Putamen (tissue), 1 donor: ENCODE data around the gene SH2B2.
"Not testable (repeated sequence)": the region's sequence is repeated elsewhere in the genome, so short reads cannot be mapped to it uniquely, and the experiment has no call there.

Source experiments
- DNase-seq: peaks from one replicate; pipeline ENCODE4 v3.0.0-alpha.2; 2016; ENCODE audit warnings: low spot score

The SH2B2 gene

GRCh38 chr7:102287111-102287980, 678 bp downstream of the SH2B2 start:
- DNase-seq: no peak

DNA sequence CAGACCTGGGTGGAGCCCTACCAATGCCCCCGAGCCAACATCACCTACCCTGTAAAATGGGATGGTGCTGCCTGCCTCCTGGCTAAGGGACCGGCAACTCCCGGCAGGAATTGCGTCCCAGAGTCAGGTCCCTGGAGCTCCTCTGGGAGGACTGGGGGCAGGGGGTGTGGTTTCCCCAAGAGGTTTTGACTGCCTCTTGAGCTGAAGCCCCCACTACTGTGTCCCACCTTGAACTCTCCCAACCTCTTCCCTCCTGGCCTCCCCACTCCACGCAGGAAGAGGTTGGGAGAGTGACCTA, 1.3 kb downstream of the SH2B2 start:
- no peak for DNase-seq

GRCh38 chr7:102288285-102288930, 1.7 kb downstream of the SH2B2 start:
- DNase-seq: no peak

DNA sequence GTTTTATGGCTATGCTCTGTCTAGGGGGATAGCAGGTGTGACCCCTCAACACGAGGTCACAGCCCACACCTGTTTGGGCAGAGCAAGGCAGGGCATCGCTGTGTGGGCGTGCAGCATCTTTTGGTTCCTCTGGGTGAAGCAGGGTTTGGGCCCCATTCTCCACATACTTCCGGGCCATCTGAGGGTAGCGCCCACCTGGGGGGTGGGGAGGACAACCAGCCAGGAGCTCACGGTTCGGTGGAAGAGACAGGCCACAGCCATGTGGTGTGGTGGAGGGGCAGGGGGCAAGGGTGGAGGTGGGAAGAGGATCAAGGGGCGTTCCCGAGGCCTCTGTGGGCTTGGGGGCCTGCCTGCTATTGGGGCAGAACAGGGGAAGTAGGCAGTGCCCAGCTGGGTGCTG, 2.4 kb downstream of the SH2B2 start:
- no peak for DNase-seq

GRCh38 chr7:102291056-102291915, 4.6 kb downstream of the SH2B2 start:
- DNase-seq: no peak

DNA sequence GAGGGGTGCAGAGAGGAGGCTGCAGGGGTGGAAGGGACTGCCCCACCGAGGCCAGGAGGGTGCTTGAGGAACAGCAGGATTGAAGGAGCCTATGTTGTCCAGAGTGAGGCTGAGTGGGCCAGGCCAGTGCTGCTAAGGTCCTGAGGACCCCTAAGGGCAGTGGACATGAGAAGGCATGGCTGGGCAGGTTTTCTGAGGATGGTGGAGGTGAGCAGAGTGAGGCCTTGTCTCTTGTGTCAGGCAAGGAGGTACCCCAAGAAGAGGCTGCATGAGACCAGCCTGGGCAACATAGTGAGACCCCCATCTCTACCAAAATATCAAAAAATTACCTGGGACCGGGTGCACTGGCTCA, 5.2 kb downstream of the SH2B2 start:
- DNase-seq: no peak

- no peak for DNase-seq
Observed at GRCh38 chr7:102292813-102293798, 6.4 kb downstream of the SH2B2 start.

- no peak for DNase-seq
Observed at GRCh38 chr7:102294589-102294988, 7.9 kb downstream of the SH2B2 start.

DNA sequence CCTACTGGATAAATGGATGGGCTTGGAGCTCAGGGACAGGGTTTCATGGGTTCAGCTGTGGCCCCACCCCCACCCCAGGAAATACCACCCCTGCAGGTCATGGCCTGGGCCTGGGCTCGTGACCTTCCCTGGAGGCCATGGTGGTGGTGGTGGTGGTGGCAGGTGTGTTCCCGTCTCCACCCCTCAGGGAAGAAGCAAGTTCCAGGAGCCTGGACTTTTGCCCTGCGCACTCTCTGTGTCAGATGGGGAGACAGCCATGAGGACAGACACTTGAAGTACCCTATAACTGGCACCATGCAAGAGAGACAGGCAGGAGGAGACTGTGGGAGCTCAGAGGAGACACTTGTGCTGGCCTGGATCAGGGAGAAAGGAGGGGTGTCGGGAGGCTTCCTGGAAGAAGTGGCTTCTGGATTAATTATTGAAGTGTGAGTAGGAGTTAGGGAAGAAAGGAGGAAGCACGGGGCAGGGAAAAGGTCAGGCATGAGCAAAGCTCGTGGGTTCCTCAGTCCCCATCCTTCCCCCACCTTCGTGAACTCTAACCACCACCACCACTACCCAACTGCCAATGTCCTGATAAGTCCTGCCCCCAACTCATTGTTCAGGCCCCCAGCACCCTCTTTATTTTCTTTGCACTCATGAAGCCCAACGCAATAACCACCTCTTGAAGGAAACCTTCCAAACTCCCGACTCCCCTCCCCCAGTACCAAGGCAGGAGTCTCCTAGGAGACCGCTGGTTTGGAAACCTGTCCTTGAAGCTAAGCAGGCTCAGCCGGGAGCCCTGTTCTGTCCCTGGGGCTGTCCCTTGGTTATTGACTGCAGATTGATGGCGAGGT, 8.9 kb downstream of the SH2B2 start:
- DNase-seq: no peak

GRCh38 chr7:102296179-102296438, 9.4 kb downstream of the SH2B2 start:
- no peak for DNase-seq

- no peak for DNase-seq
Observed at GRCh38 chr7:102296514-102296913, 9.8 kb downstream of the SH2B2 start.

GRCh38 chr7:102297487-102298218, 11.0 kb downstream of the SH2B2 start:
- no peak for DNase-seq

DNA sequence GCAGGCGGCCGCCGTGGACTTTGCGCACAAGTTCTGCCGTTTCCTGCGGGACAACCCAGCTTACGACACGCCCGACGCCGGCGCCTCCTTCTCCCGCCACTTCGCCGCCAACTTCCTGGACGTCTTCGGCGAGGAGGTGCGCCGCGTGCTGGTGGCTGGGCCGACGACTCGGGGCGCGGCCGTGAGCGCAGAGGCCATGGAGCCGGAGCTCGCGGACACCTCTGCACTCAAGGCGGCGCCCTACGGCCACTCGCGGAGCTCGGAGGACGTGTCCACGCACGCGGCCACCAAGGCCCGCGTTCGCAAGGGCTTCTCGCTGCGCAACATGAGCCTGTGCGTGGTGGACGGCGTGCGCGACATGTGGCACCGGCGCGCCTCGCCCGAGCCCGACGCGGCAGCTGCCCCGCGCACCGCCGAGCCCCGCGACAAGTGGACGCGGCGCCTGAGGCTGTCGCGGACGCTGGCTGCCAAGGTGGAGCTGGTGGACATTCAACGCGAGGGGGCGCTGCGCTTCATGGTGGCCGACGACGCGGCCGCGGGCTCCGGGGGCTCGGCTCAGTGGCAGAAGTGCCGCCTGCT, 14.1 kb downstream of the SH2B2 start:
- DNase-seq: no peak

DNA sequence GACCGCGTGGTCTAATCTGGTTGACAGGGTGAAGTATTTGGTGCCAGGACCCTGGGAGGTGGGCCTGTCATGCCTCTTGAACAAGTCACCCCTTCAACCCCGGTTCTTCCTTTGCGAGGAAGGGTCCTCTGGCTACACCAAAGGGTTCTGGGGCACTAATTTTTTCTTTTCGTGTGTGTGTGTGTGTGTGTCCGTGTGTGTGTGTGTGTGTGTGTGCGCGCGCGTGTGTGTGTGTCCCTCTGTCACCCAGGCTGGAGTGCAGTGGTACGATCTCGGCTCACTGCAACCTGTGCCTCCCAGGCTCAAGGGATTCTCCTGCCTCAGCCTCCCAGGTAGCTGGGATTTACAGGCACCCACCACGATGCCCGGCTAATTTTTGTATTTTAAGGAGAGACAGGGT, 14.7 kb downstream of the SH2B2 start:
- not testable (repeated sequence) for DNase-seq

DNA sequence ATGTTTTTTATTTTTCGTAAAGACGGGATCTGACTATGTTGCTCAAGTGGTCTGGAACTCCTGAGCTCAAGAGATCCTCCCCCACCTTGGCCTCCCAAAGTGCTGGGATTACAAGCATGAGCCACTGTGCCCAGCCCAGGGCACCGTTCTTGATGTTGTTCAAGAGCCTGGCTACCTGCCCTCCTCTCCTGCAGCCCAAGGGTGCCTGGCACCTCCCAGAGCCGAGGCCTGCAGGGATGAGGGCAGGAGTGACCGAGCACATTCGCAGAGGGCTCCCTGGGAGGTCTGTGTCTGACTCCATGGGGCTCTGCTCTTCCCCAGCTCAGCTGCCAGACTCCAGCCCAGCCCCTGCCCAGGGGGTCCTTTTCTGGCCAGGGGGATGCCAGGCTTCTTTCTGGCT, 15.4 kb downstream of the SH2B2 start:
- no peak for DNase-seq

- no peak for DNase-seq
Observed at GRCh38 chr7:102303669-102304422, 17.2 kb downstream of the SH2B2 start.

GRCh38 chr7:102304668-102305067, 18.0 kb downstream of the SH2B2 start:
- no peak for DNase-seq

DNA sequence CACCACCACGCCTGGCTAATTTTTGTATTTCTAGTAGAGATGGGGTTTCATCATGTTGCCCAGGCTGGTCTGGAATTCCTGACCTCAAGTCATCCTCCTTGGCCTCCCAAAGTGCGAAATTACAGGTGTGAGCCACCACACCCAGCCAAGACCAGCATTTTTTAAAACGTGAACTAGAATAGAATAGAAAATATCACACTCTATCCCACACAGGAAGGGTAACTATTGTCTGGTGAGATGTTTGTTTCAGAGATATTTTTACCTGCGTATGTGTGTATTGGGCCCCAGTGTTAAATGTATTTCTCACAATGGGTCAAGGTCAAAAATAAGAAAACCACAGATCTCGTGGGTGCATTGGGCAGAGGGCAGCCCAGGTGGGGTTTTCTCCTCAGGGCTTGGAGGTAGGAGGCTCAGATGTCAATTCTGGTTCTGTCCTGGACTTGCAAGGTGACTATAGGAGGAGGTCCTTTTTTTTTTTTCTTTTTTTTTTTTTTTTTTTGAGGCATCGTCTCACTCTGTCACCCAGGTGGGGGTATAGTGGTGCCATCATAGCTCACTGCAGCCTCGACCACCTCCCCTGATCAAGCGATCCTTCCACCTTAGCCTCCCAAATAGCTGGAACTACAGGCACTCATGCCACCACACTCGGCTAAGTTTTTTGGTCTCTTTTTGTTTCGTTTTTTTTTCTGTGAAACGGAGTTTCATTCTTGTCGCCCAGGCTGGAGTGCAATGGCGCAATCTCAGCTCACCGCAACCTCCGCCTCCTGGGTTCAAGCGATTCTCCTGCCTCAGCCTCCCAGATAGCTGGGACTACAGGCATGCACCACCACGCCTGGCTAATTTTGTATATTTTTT, 19.0 kb downstream of the SH2B2 start:
- DNase-seq: no peak
